Measurements from ENCODE around the gene CNIH1.

Gene CNIH1

DNA sequence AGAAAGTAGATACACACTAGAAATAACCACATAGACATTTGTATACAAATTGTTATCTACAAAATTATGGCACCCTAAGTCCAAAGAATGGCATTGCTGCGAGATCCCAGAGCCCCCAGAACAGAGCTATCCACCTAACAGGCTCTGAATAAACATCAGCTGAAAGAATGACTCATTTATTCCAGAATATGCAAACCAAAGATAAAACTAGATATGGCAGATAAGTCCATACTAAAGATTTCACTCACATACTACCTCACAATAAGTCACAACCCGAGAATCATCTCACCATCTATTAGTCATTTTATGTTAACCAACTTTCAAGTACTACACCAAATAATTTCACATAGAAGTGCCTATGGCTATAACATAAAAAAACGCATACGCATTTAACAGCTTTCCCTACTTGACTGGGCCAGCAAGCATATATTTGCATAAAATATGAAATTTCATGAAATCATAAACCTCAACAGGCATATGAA, 5.6 kb downstream of the CNIH1 start:
- no peak overlapping the region for H3K4me3 ChIP-seq (ENCODE audit: control insufficient read depth, low read depth, low read length)
- peak; percentile 66 for DNase-seq (ENCODE audit: low read depth)
- TF ChIP-seq, protein P1, sequence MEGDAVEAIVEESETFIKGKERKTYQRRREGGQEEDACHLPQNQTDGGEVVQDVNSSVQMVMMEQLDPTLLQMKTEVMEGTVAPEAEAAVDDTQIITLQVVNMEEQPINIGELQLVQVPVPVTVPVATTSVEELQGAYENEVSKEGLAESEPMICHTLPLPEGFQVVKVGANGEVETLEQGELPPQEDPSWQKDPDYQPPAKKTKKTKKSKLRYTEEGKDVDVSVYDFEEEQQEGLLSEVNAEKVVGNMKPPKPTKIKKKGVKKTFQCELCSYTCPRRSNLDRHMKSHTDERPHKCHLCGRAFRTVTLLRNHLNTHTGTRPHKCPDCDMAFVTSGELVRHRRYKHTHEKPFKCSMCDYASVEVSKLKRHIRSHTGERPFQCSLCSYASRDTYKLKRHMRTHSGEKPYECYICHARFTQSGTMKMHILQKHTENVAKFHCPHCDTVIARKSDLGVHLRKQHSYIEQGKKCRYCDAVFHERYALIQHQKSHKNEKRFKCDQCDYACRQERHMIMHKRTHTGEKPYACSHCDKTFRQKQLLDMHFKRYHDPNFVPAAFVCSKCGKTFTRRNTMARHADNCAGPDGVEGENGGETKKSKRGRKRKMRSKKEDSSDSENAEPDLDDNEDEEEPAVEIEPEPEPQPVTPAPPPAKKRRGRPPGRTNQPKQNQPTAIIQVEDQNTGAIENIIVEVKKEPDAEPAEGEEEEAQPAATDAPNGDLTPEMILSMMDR (conservative IDR thresholded peaks at IDR 0.05; ENCODE audit: control insufficient read depth, insufficient read depth, low read depth, low read length): no peak

DNA sequence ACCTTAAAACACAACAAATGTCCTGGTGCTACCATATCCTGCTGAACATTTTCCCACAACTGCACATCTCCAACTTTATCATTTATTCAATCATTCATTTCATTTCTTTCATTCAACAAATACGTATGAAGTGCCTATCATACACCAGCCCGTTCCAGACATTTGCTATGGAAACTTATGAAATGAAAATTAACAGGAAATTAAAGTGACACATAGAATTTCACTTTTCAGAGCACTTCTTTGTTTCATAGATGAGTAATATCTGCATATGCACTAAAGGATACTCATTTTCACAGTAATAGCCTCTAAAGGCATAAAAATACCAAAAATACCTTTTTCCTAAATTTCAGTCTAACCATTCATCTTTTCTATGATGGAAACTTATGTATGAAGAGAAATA, 12.6 kb downstream of the CNIH1 start:
- no peak for DNase-seq (ENCODE audit: low read depth)
- no peak overlapping the region for H3K4me3 ChIP-seq (ENCODE audit: control insufficient read depth, low read depth, low read length)
- TF ChIP-seq, protein P1 (conservative IDR thresholded peaks at IDR 0.05; ENCODE audit: control insufficient read depth, insufficient read depth, low read depth, low read length): no peak

DNA sequence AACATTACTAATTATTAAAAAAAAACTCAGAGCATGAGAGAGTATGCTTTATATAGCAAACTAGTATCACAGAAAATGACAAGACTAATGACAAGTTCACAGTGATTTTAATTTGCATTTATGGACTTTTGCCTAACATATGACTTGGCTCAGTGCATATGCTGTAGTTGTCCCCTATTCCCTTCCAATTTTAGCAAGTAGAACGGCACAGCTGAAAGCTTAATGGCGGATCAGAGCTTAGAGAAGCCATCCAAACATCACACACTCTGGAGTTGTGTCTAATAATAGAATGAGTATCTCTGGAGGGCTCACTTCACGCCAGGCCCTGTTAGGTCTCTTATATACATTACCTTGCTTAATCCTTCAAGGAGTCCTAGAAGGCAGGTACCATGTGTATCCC, 13.3 kb downstream of the CNIH1 start:
- TF ChIP-seq, protein P1 (conservative IDR thresholded peaks at IDR 0.05; ENCODE audit: control insufficient read depth, insufficient read depth, low read depth, low read length): no peak
- DNase-seq (ENCODE audit: low read depth): no peak

GRCh38 chr14:54425537-54426274, 15.5 kb downstream of the CNIH1 start:
- TF ChIP-seq, protein P1 (conservative IDR thresholded peaks at IDR 0.05; ENCODE audit: control insufficient read depth, insufficient read depth, low read depth, low read length): no peak

More for the DNA sequence above, 13.3 kb downstream of the CNIH1 start:
- no peak overlapping the region for H3K4me3 ChIP-seq (ENCODE audit: control insufficient read depth, low read depth, low read length)

GRCh38 chr14:54425068-54425467, 16.1 kb downstream of the CNIH1 start:
- H3K4me3 ChIP-seq (ENCODE audit: control insufficient read depth, low read depth, low read length): no peak overlapping the region
- no peak for DNase-seq (ENCODE audit: low read depth)
- TF ChIP-seq, protein P1 (conservative IDR thresholded peaks at IDR 0.05; ENCODE audit: control insufficient read depth, insufficient read depth, low read depth, low read length): no peak

More at GRCh38 chr14:54425537-54426274, 15.5 kb downstream of the CNIH1 start:
- no peak overlapping the region for H3K4me3 ChIP-seq (ENCODE audit: control insufficient read depth, low read depth, low read length)
- DNase-seq (ENCODE audit: low read depth): no peak

DNA sequence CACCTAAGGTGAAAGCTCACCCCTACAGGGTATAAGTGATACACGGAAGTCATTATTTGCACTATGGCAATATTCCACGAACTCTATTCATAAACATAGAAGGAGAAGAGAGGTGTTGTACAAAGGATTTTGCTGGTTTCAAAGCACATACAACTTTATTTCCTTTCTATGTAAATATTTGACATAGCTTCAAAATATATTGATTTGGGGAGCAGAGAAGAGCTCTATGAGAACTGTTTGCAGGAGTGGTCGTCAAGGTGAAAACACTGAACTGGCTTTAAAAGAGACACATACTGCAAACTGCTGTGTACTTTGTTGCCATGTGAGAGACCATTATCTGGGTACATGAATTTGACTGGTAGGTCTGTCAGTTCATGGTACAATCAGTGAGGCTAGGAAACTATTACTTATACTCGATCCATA, 16.7 kb downstream of the CNIH1 start:
- DNase-seq (ENCODE audit: low read depth): no peak
- no peak overlapping the region for H3K4me3 ChIP-seq (ENCODE audit: control insufficient read depth, low read depth, low read length)
- TF ChIP-seq, protein P1 (conservative IDR thresholded peaks at IDR 0.05; ENCODE audit: control insufficient read depth, insufficient read depth, low read depth, low read length): no peak

Measured in fibroblast of mammary gland (primary cell).